K562 (cell line): ENCODE data around the gene NLRC3. TPM values are rescaled to one million over a fixed set of nuclear protein-coding genes. Genes with fewer than 3 reads are reported as not detected.

Source experiments
- TSHZ1 ChIP-seq: fragments of 250-450 bp; sonication (Bioruptor Pico); IDR thresholded peaks from 2 replicates; pipeline ENCODE4 v1.4.0; 2020; ENCODE audit warnings: mild to moderate bottlenecking, moderate library complexity
- ZBTB11 ChIP-seq, 3 experiments: fragments of 200-800 bp in 1 of 3; fragments of 250-450 bp in 1 of 3; fragments of 450-650 bp in 1 of 3; sonication (Bioruptor Pico) in 1 of 3; sonication (Bioruptor generic) in 1 of 3; formaldehyde crosslinking in 1 of 3; IDR thresholded peaks; 2 replicates each; pipeline versions ENCODE4 v1.6.1 to v1.8.0; 2016 to 2022; ENCODE audit warnings: mild to moderate bottlenecking in 2 of 3, missing genetic modification characterization in 2 of 3, missing compliant biosample characterization in 1 of 3, moderate library complexity in 1 of 3
- polyA plus RNA-seq, 8 experiments: library from polyadenylated mRNA; depleted of rRNA in 4 of 8; stranded (reverse) in 5 of 8; unstranded in 3 of 8; fragments of >200 nt; fragmentation: Nextera tagmentation in 2 of 8; fragmentation: Illumina TruSeq in 1 of 8; extraction: Ambion mirVana in 2 of 8; extraction: Trizol in 1 of 8; gene quantifications; 2 replicates each; pipeline versions ENCODE4 v1.2.1 to v1.2.3, GENCODE V29; 2011 to 2014; ENCODE audit warnings: inconsistent platforms in 1 of 8, missing spikeins in 1 of 8
- total RNA-seq, 7 experiments: library from RNA; depleted of rRNA in 6 of 7; stranded (reverse); fragments of >200 nt in 6 of 7; fragmentation: Illumina TruSeq in 2 of 7; extraction: Trizol in 2 of 7; gene quantifications; 2 replicates each; pipeline versions ENCODE4 v1.2.1 to v1.2.3, GENCODE V29; 2011 to 2021; ENCODE audit warnings: low replicate concordance in 1 of 7

Gene NLRC3
- total and polyA plus RNA-seq, 9 of the 15 experiments (the other 6 are each of a cell fraction or from before 2014, with no cell fraction given): 0.03 to 0.13 (median 0.03) TPM; not detected in 4

GRCh38 chr16:3564889-3565141 lies 12.4 kb downstream of the NLRC3 start (continued):
- TF ChIP-seq TSHZ1 (no peak), ZBTB11 (CRISPR knock-in tag; IDR thresholded peaks at IDR 0.05) (no peak)
